GM19397 (cell line): ENCODE results near the gene NUDT1.
"Not testable (repeated sequence)": the region's sequence is repeated elsewhere in the genome, so short reads cannot be mapped to it uniquely, and the experiment has no call there.

Source experiments
- ATAC-seq: cut with Tn5 transposase; IDR thresholded peaks from one replicate; pipeline ENCODE4 v1.9.1; 2021; ENCODE audit warnings: mild to moderate bottlenecking, moderate library complexity; ENCODE audit not compliant: unreplicated experiment

NUDT1 gene

GRCh38 chr7:2264158-2264557 lies 22.1 kb downstream of the NUDT1 start:
- no peak for ATAC-seq

- no peak for ATAC-seq
Observed at GRCh38 chr7:2266911-2267310, 24.9 kb downstream of the NUDT1 start.

GRCh38 chr7:2269089-2269990 lies 27.3 kb downstream of the NUDT1 start:
- ATAC-seq: not testable (repeated sequence)

- no peak for ATAC-seq
Observed at GRCh38 chr7:2269991-2270460, 28.0 kb downstream of the NUDT1 start.

- ATAC-seq: no peak
Observed at GRCh38 chr7:2270495-2270894, 28.5 kb downstream of the NUDT1 start.

- ATAC-seq: no peak
Observed at GRCh38 chr7:2271273-2272026, 29.4 kb downstream of the NUDT1 start.

GRCh38 chr7:2272031-2272430 lies 30.0 kb downstream of the NUDT1 start:
- ATAC-seq: no peak

GRCh38 chr7:2273866-2274265 lies 31.8 kb downstream of the NUDT1 start:
- ATAC-seq: no peak

- no peak for ATAC-seq
Observed at GRCh38 chr7:2274666-2275065, 32.6 kb downstream of the NUDT1 start.

- no peak for ATAC-seq
Observed at GRCh38 chr7:2275101-2275500, 33.1 kb downstream of the NUDT1 start.

GRCh38 chr7:2276107-2276506 lies 34.1 kb downstream of the NUDT1 start:
- ATAC-seq: no peak

GRCh38 chr7:2278026-2278425 lies 36.0 kb downstream of the NUDT1 start:
- ATAC-seq: no peak

GRCh38 chr7:2279896-2280295 lies 37.9 kb downstream of the NUDT1 start:
- no peak for ATAC-seq

- ATAC-seq: no peak
Observed at GRCh38 chr7:2280424-2280823, 38.4 kb downstream of the NUDT1 start.

GRCh38 chr7:2281541-2281940 lies 39.5 kb downstream of the NUDT1 start:
- no peak for ATAC-seq

- ATAC-seq: no peak
Observed at GRCh38 chr7:2282185-2282751, 40.2 kb downstream of the NUDT1 start.

GRCh38 chr7:2283074-2283473 lies 41.0 kb downstream of the NUDT1 start:
- no peak for ATAC-seq

- no peak for ATAC-seq
Observed at GRCh38 chr7:2287745-2288144, 45.7 kb downstream of the NUDT1 start.

- ATAC-seq: no peak
Observed at GRCh38 chr7:2288503-2288902, 46.5 kb downstream of the NUDT1 start.

- no peak for ATAC-seq
Observed at GRCh38 chr7:2289111-2289586, 47.1 kb downstream of the NUDT1 start.

GRCh38 chr7:2289621-2290020 lies 47.6 kb downstream of the NUDT1 start:
- no peak for ATAC-seq
